Measurements from ENCODE around the gene BAHCC1. TPM values are rescaled to one million over a fixed set of nuclear protein-coding genes. Genes with fewer than 3 reads are reported as not detected.
A peak's percentile ranks its signal among the peaks of the same experiment; 100 is the strongest.

Gene BAHCC1
- total and polyA plus RNA-seq, 9 of the 15 experiments (the other 6 are each of a cell fraction or from before 2014, with no cell fraction given) = 0.14 to 26.9 (median 5.0) TPM

DNA sequence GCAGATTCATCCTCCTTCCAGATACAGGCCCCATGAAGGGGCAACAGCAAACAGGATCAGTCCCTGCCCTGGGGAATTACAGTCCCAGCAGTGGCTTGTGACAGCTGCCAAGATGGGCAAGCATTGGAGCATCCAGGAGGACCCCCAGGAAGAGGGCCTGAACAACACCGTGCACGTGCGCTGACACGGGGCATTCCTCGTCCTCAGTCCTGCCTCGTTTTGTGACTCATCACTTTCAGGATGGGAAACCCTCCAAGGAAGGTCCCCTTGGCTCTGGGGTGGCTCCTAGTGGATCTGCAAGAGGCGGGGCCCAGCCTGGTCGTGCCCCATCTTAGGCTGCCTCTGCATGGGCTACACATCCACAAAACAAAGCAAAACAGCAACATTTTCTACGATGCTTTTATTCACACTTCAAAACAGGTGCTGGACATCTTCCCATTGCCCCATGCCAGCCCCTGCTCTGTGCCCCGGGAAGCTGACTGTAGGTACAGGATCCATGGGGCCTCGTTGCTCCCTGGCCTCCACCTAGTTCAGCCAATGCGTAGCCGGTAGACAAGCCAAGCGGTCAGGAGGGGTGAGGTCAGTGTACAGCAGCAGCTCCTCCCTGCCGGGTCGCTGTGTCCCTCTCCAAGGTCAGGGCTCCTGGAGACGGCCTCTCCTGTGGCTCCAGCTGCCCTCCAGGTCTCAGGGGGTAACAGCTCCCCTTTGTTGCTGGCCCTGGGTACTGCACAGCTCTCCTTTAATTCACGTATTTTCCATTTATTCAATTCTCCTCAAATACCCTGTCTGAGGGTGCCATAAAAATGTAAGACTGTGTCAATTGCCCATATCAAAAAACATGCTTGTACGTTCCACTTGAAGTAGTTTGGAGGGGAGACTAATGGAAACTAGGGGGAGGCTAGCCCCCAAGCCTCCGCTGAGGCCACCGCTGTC lies 85.1 kb downstream of the BAHCC1 start (continued):
- TF ChIP-seq, protein P1, sequence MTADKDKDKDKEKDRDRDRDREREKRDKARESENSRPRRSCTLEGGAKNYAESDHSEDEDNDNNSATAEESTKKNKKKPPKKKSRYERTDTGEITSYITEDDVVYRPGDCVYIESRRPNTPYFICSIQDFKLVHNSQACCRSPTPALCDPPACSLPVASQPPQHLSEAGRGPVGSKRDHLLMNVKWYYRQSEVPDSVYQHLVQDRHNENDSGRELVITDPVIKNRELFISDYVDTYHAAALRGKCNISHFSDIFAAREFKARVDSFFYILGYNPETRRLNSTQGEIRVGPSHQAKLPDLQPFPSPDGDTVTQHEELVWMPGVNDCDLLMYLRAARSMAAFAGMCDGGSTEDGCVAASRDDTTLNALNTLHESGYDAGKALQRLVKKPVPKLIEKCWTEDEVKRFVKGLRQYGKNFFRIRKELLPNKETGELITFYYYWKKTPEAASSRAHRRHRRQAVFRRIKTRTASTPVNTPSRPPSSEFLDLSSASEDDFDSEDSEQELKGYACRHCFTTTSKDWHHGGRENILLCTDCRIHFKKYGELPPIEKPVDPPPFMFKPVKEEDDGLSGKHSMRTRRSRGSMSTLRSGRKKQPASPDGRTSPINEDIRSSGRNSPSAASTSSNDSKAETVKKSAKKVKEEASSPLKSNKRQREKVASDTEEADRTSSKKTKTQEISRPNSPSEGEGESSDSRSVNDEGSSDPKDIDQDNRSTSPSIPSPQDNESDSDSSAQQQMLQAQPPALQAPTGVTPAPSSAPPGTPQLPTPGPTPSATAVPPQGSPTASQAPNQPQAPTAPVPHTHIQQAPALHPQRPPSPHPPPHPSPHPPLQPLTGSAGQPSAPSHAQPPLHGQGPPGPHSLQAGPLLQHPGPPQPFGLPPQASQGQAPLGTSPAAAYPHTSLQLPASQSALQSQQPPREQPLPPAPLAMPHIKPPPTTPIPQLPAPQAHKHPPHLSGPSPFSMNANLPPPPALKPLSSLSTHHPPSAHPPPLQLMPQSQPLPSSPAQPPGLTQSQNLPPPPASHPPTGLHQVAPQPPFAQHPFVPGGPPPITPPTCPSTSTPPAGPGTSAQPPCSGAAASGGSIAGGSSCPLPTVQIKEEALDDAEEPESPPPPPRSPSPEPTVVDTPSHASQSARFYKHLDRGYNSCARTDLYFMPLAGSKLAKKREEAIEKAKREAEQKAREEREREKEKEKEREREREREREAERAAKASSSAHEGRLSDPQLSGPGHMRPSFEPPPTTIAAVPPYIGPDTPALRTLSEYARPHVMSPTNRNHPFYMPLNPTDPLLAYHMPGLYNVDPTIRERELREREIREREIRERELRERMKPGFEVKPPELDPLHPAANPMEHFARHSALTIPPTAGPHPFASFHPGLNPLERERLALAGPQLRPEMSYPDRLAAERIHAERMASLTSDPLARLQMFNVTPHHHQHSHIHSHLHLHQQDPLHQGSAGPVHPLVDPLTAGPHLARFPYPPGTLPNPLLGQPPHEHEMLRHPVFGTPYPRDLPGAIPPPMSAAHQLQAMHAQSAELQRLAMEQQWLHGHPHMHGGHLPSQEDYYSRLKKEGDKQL (CRISPR knock-in tag; IDR thresholded peaks at IDR 0.05; ENCODE audit: borderline replicate concordance) = no peak
- TF ChIP-seq BRD9 (IDR thresholded peaks at IDR 0.05; ENCODE audit: low read depth, partially characterized antibody) = no peak
- TF ChIP-seq NFE2 (IDR thresholded peaks at IDR 0.05; ENCODE audit: low read depth) = peak; percentile 68
- TF ChIP-seq, protein P2, sequence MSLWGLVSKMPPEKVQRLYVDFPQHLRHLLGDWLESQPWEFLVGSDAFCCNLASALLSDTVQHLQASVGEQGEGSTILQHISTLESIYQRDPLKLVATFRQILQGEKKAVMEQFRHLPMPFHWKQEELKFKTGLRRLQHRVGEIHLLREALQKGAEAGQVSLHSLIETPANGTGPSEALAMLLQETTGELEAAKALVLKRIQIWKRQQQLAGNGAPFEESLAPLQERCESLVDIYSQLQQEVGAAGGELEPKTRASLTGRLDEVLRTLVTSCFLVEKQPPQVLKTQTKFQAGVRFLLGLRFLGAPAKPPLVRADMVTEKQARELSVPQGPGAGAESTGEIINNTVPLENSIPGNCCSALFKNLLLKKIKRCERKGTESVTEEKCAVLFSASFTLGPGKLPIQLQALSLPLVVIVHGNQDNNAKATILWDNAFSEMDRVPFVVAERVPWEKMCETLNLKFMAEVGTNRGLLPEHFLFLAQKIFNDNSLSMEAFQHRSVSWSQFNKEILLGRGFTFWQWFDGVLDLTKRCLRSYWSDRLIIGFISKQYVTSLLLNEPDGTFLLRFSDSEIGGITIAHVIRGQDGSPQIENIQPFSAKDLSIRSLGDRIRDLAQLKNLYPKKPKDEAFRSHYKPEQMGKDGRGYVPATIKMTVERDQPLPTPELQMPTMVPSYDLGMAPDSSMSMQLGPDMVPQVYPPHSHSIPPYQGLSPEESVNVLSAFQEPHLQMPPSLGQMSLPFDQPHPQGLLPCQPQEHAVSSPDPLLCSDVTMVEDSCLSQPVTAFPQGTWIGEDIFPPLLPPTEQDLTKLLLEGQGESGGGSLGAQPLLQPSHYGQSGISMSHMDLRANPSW (CRISPR knock-in tag; IDR thresholded peaks at IDR 0.05) = no peak
- TF ChIP-seq ETS2 (tag; IDR thresholded peaks at IDR 0.05; ENCODE audit: borderline replicate concordance, poor library complexity, severe bottlenecking) = no peak
- no peak for TF ChIP-seq LEF1 (IDR thresholded peaks at IDR 0.05)
- TF ChIP-seq ZNF133 (CRISPR knock-in tag; IDR thresholded peaks at IDR 0.05) = no peak
- TF ChIP-seq JUNB (CRISPR knock-in tag; conservative IDR thresholded peaks at IDR 0.05) = no peak
- no peak for TF ChIP-seq KHSRP (IDR thresholded peaks at IDR 0.05)
- no peak for TF ChIP-seq ELF4 (CRISPR knock-in tag; IDR thresholded peaks at IDR 0.05)
- TF ChIP-seq NCOA4 (IDR thresholded peaks at IDR 0.05; ENCODE audit: partially characterized antibody) = no peak
- TF ChIP-seq FOXA1 (IDR thresholded peaks at IDR 0.05; ENCODE audit: borderline replicate concordance) = no peak
- TF ChIP-seq MAFG (tag; conservative IDR thresholded peaks at IDR 0.05) = peak; percentile 46; the same call in 1 of the 2 replicates
- no peak for TF ChIP-seq ZNF41 (CRISPR knock-in tag; conservative IDR thresholded peaks at IDR 0.05)
- TF ChIP-seq, protein P3, sequence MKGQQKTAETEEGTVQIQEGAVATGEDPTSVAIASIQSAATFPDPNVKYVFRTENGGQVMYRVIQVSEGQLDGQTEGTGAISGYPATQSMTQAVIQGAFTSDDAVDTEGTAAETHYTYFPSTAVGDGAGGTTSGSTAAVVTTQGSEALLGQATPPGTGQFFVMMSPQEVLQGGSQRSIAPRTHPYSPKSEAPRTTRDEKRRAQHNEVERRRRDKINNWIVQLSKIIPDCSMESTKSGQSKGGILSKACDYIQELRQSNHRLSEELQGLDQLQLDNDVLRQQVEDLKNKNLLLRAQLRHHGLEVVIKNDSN (CRISPR knock-in tag; IDR thresholded peaks at IDR 0.05) = peak; percentile 4; the same call in 1 of the 2 replicates
- TF ChIP-seq, protein P4, sequence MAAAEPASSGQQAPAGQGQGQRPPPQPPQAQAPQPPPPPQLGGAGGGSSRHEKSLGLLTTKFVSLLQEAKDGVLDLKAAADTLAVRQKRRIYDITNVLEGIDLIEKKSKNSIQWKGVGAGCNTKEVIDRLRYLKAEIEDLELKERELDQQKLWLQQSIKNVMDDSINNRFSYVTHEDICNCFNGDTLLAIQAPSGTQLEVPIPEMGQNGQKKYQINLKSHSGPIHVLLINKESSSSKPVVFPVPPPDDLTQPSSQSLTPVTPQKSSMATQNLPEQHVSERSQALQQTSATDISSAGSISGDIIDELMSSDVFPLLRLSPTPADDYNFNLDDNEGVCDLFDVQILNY (CRISPR knock-in tag; IDR thresholded peaks at IDR 0.05) = no peak
- no peak for TF ChIP-seq ZNF778 (CRISPR knock-in tag; IDR thresholded peaks at IDR 0.05)
- no peak for TF ChIP-seq NCOR1 (IDR thresholded peaks at IDR 0.05)
